SK-N-SH treated with all-trans-retinoic acid at 6 μM for 48 hours (cell line): ENCODE measurements around the gene VTI1A.

Experiments
- CSRNP3 ChIP-seq: fragments of 250-450 bp; sonication (Bioruptor Pico); IDR thresholded peaks from 2 replicates; pipeline ENCODE4 v1.5.1; 2021; ENCODE audit warnings: mild to moderate bottlenecking, moderate library complexity
- GLIS3 ChIP-seq: fragments of 250-450 bp; sonication (Bioruptor Pico); IDR thresholded peaks from 2 replicates; pipeline ENCODE4 v1.5.0; 2020; ENCODE audit warnings: mild to moderate bottlenecking, moderate library complexity
- ZFP3 ChIP-seq: fragments of 250-450 bp; sonication (Bioruptor Pico); IDR thresholded peaks from 2 replicates; pipeline ENCODE4 v1.5.0; 2020; ENCODE audit warnings: mild to moderate bottlenecking, moderate library complexity

GRCh38 chr10:112672706-112673105, 225.7 kb downstream of the VTI1A start:
- TF ChIP-seq GLIS3 (CRISPR knock-in tag) (no peak), ZFP3 (CRISPR knock-in tag) (no peak), CSRNP3 (no peak)
